Muscle layer of colon (tissue), 2 donors: Measurements from ENCODE around the gene RBMS2.
"Not testable (repeated sequence)": the region's sequence is repeated elsewhere in the genome, so short reads cannot be mapped to it uniquely, and the experiment has no call there.

ENCODE experiments used
- H3K27ac ChIP-seq: one replicate; pipeline ENCODE4 v1.7.0; 2013; ENCODE audit warnings: low read depth, mild to moderate bottlenecking, low read length, moderate library complexity
- H3K27me3 ChIP-seq, 2 donors: one replicate each; pipeline ENCODE4 v1.7.0; 2013; ENCODE audit warnings: low read length in 2 of 2, mild to moderate bottlenecking in 2 of 2; ENCODE audit not compliant: insufficient read depth in 2 of 2, control insufficient read depth in 1 of 2
- H3K36me3 ChIP-seq: one replicate; pipeline ENCODE4 v1.7.0; 2013; ENCODE audit warnings: mild to moderate bottlenecking, low read length; ENCODE audit not compliant: insufficient read depth
- H3K4me1 ChIP-seq: one replicate; pipeline ENCODE4 v1.7.0; 2013; ENCODE audit warnings: mild to moderate bottlenecking, low read length; ENCODE audit not compliant: insufficient read depth
- H3K4me3 ChIP-seq, 2 donors: one replicate each; pipeline ENCODE4 v1.7.0; 2013; ENCODE audit warnings: low read length in 2 of 2, low read depth in 1 of 2, mild to moderate bottlenecking in 1 of 2, moderate library complexity in 1 of 2
- H3K9ac ChIP-seq: one replicate; pipeline ENCODE4 v1.7.0; 2013; ENCODE audit warnings: low read length
- H3K9me3 ChIP-seq: one replicate; pipeline ENCODE4 v1.7.0; 2013; ENCODE audit warnings: mild to moderate bottlenecking, low read length
- donor health status: abdominal sarcoma.
- donor health status: Adenocarcinoma of cecum.

Gene RBMS2

GRCh38 chr12:56546680-56547079 is 25.1 kb downstream of the RBMS2 start:
- Histone ChIP-seq H3K27ac (no peak overlapping the region), H3K36me3 (no peaks in the 10 kb centered on the region), H3K9me3 (no peaks in the 10 kb centered on the region), H3K4me3 (no peak overlapping the region), H3K4me1 (no peaks in the 10 kb centered on the region), H3K27me3 (no peaks in the 10 kb centered on the region), H3K9ac (no peak overlapping the region)

GRCh38 chr12:56551070-56551469 is 29.4 kb downstream of the RBMS2 start:
- no peaks in the 10 kb centered on the region for H3K36me3 ChIP-seq
- H3K27ac ChIP-seq: no peak overlapping the region
- no peak overlapping the region for H3K9ac ChIP-seq
- no peaks in the 10 kb centered on the region for H3K4me1 ChIP-seq
- H3K27me3 ChIP-seq: no peaks in the 10 kb centered on the region
- H3K4me3 ChIP-seq: no peak overlapping the region
- H3K9me3 ChIP-seq: no peaks in the 10 kb centered on the region

- Histone ChIP-seq H3K27me3 (no peaks in the 10 kb centered on the region), H3K4me1 (peaks cover 18% of the 10 kb centered on the region), H3K27ac (peak overlapping the region; percentile 61), H3K36me3 (peaks cover 16% of the 10 kb centered on the region), H3K9ac (peak overlapping the region; percentile 23), H3K4me3 (peak overlapping the region in 1 of 2 donors; percentile 4), H3K9me3 (no peaks in the 10 kb centered on the region)
These were observed 44.0 kb downstream of the RBMS2 start for GRCh38 chr12:56565510-56566101.

- peaks cover 20% of the 10 kb centered on the region for H3K36me3 ChIP-seq
- peaks cover 18% of the 10 kb centered on the region for H3K4me1 ChIP-seq
- H3K9ac ChIP-seq: no peak overlapping the region
- H3K4me3 ChIP-seq: no peak overlapping the region
- H3K27ac ChIP-seq: no peak overlapping the region
- H3K27me3 ChIP-seq: no peaks in the 10 kb centered on the region
- H3K9me3 ChIP-seq: no peaks in the 10 kb centered on the region
These were observed 46.5 kb downstream of the RBMS2 start for GRCh38 chr12:56568146-56568545.

- H3K4me3 ChIP-seq: no peak overlapping the region
- H3K27ac ChIP-seq: no peak overlapping the region
- H3K27me3 ChIP-seq: no peaks in the 10 kb centered on the region
- no peak overlapping the region for H3K9ac ChIP-seq
- no peaks in the 10 kb centered on the region for H3K9me3 ChIP-seq
- H3K36me3 ChIP-seq: peaks cover 17% of the 10 kb centered on the region
- peaks cover 9% of the 10 kb centered on the region for H3K4me1 ChIP-seq
These were observed 49.5 kb downstream of the RBMS2 start for GRCh38 chr12:56571121-56571520.

GRCh38 chr12:56572288-56572687 is 50.7 kb downstream of the RBMS2 start:
- Histone ChIP-seq H3K4me1 (no peaks in the 10 kb centered on the region), H3K36me3 (peaks cover 17% of the 10 kb centered on the region), H3K27ac (no peak overlapping the region), H3K9me3 (no peaks in the 10 kb centered on the region), H3K27me3 (no peaks in the 10 kb centered on the region), H3K9ac (no peak overlapping the region), H3K4me3 (no peak overlapping the region)

GRCh38 chr12:56574210-56574609 is 52.6 kb downstream of the RBMS2 start:
- H3K4me3 ChIP-seq: no peak overlapping the region
- H3K9ac ChIP-seq: no peak overlapping the region
- no peaks in the 10 kb centered on the region for H3K9me3 ChIP-seq
- no peak overlapping the region for H3K27ac ChIP-seq
- H3K27me3 ChIP-seq: no peaks in the 10 kb centered on the region
- H3K4me1 ChIP-seq: no peaks in the 10 kb centered on the region
- peaks cover 21% of the 10 kb centered on the region for H3K36me3 ChIP-seq

- H3K36me3 ChIP-seq: peaks cover 27% of the 10 kb centered on the region
- H3K4me1 ChIP-seq, H3K4me3 ChIP-seq, H3K27me3 ChIP-seq, H3K9ac ChIP-seq, H3K27ac ChIP-seq, H3K9me3 ChIP-seq: not testable (repeated sequence)
These were observed 55.6 kb downstream of the RBMS2 start for GRCh38 chr12:56577248-56577647.

- Histone ChIP-seq H3K27ac (no peak overlapping the region), H3K36me3 (peaks cover 29% of the 10 kb centered on the region), H3K4me1 (no peaks in the 10 kb centered on the region), H3K27me3 (no peaks in the 10 kb centered on the region), H3K9me3 (no peaks in the 10 kb centered on the region), H3K4me3 (no peak overlapping the region), H3K9ac (no peak overlapping the region)
These were observed 57.4 kb downstream of the RBMS2 start for GRCh38 chr12:56578983-56579546.

- no peak overlapping the region for H3K9ac ChIP-seq
- H3K27me3 ChIP-seq: no peaks in the 10 kb centered on the region
- H3K36me3 ChIP-seq: peaks cover 30% of the 10 kb centered on the region
- H3K4me1 ChIP-seq: no peaks in the 10 kb centered on the region
- no peaks in the 10 kb centered on the region for H3K9me3 ChIP-seq
- H3K4me3 ChIP-seq: no peak overlapping the region
- no peak overlapping the region for H3K27ac ChIP-seq
These were observed 60.0 kb downstream of the RBMS2 start for GRCh38 chr12:56581418-56582145.

GRCh38 chr12:56585098-56585497 is 63.5 kb downstream of the RBMS2 start:
- Histone ChIP-seq H3K36me3 (peaks cover 56% of the 10 kb centered on the region), H3K4me1 (no peaks in the 10 kb centered on the region), H3K9ac (no peak overlapping the region), H3K4me3 (no peak overlapping the region), H3K27ac (no peak overlapping the region), H3K9me3 (no peaks in the 10 kb centered on the region), H3K27me3 (no peaks in the 10 kb centered on the region)

GRCh38 chr12:56589783-56590182 is 68.2 kb downstream of the RBMS2 start:
- no peak overlapping the region for H3K4me3 ChIP-seq
- no peak overlapping the region for H3K27ac ChIP-seq
- no peaks in the 10 kb centered on the region for H3K9me3 ChIP-seq
- H3K4me1 ChIP-seq: no peaks in the 10 kb centered on the region
- H3K36me3 ChIP-seq: peaks cover 43% of the 10 kb centered on the region
- no peaks in the 10 kb centered on the region for H3K27me3 ChIP-seq
- no peak overlapping the region for H3K9ac ChIP-seq
